ENCODE measurements around the gene ITPR2. TPM values are rescaled to one million over a fixed set of nuclear protein-coding genes. Genes with fewer than 3 reads are reported as not detected.
A peak's percentile ranks its signal among the peaks of the same experiment; 100 is the strongest.
"Not testable (repeated sequence)": the region's sequence is repeated elsewhere in the genome, so short reads cannot be mapped to it uniquely, and the experiment has no call there.

Gene ITPR2
- polyA plus RNA-seq, 2 of the 4 experiments (the other 2 are of a cell fraction): 3.1 to 8.1 TPM

DNA sequence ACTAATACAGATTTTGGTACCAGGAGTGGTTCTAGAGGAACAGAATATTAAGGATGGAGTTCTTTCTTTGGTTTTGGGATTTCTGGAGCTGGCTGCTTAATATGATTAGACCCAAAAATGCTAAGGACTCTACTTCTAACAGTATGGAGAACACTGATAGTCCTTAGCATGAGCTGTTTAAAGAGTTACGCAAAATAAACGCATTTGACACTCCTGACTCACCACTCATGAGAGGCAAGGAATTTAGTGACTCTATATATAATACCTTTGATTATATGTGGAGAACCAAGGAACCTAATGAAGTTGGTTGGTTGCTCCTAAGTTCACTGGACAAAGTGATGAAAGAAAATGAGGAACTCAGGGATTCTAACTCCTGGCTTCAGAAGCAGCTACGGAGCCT is 57.0 kb downstream of the ITPR2 start:
- FAIRE-seq; H3K27ac ChIP-seq; ATAC-seq; H3K4me1 ChIP-seq; H3K4me2 ChIP-seq; DNase-seq (ENCODE audit: low read depth in 1 of 2, low spot score in 1 of 2); H3K4me3 ChIP-seq; POLR2A ChIA-PET: not testable (repeated sequence)
- H3K9me3 ChIP-seq: peaks cover 24% of the 10 kb centered on the region
- CTCF ChIA-PET: interaction anchor here (0.6 kb wide), 1 partner anchor 24 kb away, joined by 3 read pairs; no protein-coding TSS in a partner anchor
- whole genome bisulfite sequencing (ENCODE audit: missing lambda C conversion rate): 60% methylated on average over 3 of the region's 3 CpGs

DNA sequence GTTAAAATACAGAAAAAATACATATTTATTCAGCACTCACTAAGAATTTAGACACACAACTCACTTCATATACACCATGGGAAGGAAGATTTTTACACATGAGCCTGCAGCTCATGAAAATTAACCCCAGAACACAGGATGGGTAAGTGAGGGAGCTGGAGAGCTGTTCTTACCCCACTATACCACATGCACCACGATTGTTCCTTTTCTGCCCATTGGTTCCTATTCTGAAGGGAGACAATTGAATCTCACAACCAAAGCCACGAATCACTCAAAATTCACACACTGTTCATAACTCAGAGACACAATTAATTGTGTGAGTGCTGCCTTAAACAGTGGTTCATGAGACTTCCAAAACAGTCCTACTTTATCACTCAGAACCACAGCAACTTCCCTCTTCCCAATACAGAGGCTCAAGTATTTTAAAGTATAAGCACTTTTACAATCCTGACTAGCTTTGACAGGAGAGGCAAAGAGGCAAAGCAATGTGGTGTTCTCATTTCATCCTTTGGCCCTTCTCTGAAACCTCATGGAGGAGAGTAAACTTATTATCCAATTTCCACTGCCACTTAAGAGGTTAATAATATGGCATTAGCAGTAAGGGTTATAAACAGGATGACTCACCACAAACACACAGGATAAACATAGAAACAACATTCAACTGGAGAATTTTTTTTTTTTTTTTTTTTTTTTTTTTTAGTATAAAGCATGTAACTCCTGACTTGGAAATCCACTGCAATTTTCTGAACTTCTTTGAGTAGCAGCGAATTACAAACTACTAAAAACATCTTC is 59.5 kb downstream of the ITPR2 start:
- no peak overlapping the region for H3K4me2 ChIP-seq
- ATAC-seq (no peak), DNase-seq (ENCODE audit: low read depth in 1 of 2, low spot score in 1 of 2) (no peak), FAIRE-seq (no peak)
- H3K9me3 ChIP-seq: peaks cover 20% of the 10 kb centered on the region
- no peak overlapping the region for H3K27ac ChIP-seq
- CTCF ChIA-PET: interaction anchor here (1.0 kb wide), 1 partner anchor 12 kb away, joined by 4 read pairs; no protein-coding TSS in a partner anchor
- 52% methylated on average over 3 of the region's 3 CpGs for WGBS (ENCODE audit: missing lambda C conversion rate)
- H3K4me3 ChIP-seq: no peak overlapping the region
- TF ChIP-seq FOSL2 (IDR thresholded peaks at IDR 0.05) (no peak), FOSL2 (CRISPR knock-in tag; IDR thresholded peaks at IDR 0.05) (peak; percentile 55), GATA3 (IDR thresholded peaks at IDR 0.05; ENCODE audit: borderline replicate concordance) (no peak)
- POLR2A ChIA-PET: no interaction called here
- H3K4me1 ChIP-seq: peaks cover 18% of the 10 kb centered on the region

DNA sequence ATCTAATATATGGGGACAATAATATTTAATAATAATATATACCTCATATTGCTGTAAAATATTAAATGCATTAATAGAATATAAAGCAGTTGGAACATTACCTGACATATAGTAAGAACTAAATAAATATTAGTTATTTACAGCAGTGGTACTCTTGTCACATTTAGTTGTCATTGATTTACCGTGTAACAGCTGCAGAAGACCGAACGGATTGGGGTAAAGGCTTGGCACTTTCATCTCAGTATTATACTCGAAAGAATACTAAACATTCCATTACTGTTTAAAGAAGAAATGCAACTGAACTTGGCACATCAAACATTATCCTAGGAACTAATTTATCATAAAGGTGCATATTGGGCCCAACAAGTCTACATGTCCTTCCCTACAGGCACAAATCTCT is 61.1 kb downstream of the ITPR2 start:
- CTCF ChIA-PET: no interaction called here
- H3K4me1 ChIP-seq: peaks cover 19% of the 10 kb centered on the region
- no peak overlapping the region for H3K4me2 ChIP-seq
- no peak for FAIRE-seq
- DNase-seq (ENCODE audit: low read depth in 1 of 2, low spot score in 1 of 2): no peak
- TF ChIP-seq HOXB5 (CRISPR knock-in tag; IDR thresholded peaks at IDR 0.05) (no peak), POLR2AphosphoS2 (conservative IDR thresholded peaks at IDR 0.05; ENCODE audit: low read length) (no peak), JUNB (IDR thresholded peaks at IDR 0.05) (no peak), TFCP2L1 (CRISPR knock-in tag; IDR thresholded peaks at IDR 0.05) (no peak), CEBPB (IDR thresholded peaks at IDR 0.05) (no peak), FOXS1 (CRISPR knock-in tag; IDR thresholded peaks at IDR 0.05) (no peak), RNF2 (IDR thresholded peaks at IDR 0.05; ENCODE audit: borderline replicate concordance, low read depth) (no peak), CHD4 (IDR thresholded peaks at IDR 0.05; ENCODE audit: borderline replicate concordance) (no peak), NFE2L2 (conservative IDR thresholded peaks at IDR 0.05; ENCODE audit: low read length) (no peak)
- TF ChIP-seq, protein P1, sequence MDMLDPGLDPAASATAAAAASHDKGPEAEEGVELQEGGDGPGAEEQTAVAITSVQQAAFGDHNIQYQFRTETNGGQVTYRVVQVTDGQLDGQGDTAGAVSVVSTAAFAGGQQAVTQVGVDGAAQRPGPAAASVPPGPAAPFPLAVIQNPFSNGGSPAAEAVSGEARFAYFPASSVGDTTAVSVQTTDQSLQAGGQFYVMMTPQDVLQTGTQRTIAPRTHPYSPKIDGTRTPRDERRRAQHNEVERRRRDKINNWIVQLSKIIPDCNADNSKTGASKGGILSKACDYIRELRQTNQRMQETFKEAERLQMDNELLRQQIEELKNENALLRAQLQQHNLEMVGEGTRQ (IDR thresholded peaks at IDR 0.05): no peak
- TF ChIP-seq, protein P2, sequence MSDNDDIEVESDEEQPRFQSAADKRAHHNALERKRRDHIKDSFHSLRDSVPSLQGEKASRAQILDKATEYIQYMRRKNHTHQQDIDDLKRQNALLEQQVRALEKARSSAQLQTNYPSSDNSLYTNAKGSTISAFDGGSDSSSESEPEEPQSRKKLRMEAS (IDR thresholded peaks at IDR 0.05): no peak
- TF ChIP-seq, protein P3, sequence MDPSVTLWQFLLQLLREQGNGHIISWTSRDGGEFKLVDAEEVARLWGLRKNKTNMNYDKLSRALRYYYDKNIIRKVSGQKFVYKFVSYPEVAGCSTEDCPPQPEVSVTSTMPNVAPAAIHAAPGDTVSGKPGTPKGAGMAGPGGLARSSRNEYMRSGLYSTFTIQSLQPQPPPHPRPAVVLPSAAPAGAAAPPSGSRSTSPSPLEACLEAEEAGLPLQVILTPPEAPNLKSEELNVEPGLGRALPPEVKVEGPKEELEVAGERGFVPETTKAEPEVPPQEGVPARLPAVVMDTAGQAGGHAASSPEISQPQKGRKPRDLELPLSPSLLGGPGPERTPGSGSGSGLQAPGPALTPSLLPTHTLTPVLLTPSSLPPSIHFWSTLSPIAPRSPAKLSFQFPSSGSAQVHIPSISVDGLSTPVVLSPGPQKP (IDR thresholded peaks at IDR 0.05; ENCODE audit: low read depth, low read length): no peak
- H3K9me3 ChIP-seq: peaks cover 7% of the 10 kb centered on the region; the same call in 1 of the 3 replicates
- POLR2A ChIA-PET: no interaction called here
- ATAC-seq: no peak
- H3K27ac ChIP-seq: no peak overlapping the region
- H3K4me3 ChIP-seq: no peak overlapping the region
- WGBS (ENCODE audit: missing lambda C conversion rate): 90% methylated on average over 4 of the region's 4 CpGs

DNA sequence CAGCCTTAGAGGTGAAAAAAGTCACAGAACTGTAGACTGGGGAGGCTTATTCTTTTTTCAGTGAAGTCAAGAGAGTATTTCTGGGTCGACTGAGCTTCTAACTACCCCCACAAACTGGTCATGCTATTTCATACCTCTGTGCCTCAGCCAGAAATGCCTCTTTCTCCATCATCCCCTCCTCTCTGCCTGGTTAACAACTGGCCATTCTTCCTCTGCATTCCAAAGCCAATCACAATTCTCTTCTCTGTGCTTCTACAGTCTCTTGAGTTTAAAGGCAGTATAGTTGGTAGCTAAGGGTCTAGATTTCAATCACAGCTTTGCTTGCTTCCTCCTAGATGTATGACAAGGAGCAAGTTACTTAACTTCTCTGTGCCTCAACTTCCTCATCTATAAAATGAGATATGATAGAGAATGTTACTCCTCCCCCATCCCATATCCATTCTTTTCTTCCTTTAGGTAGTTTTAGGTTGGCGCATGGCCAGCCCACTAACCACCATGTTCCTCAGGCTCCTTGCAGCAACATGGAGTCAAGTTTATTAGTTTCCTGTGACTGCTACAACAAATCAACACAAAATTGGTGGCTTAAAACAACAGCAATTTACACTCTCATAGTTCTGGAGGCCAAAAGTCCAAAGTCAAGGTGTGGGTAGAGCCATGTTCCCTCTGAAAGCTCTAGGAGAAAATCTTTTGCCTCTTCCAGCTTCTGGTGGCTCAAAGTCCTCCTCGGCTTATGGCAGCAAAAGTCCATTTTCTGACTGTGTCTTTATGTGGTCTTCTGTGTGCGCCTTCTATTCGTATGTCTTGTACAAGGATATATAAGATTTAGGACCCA is 62.5 kb downstream of the ITPR2 start:
- TF ChIP-seq, protein P4, sequence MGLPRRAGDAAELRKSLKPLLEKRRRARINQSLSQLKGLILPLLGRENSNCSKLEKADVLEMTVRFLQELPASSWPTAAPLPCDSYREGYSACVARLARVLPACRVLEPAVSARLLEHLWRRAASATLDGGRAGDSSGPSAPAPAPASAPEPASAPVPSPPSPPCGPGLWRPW (IDR thresholded peaks at IDR 0.05): no peak
- 0 out of 2 replicates have a peak, but pooled peaks have one; percentile 24 for TF ChIP-seq FOSB (CRISPR knock-in tag; IDR thresholded peaks at IDR 0.05)
- TF ChIP-seq, protein P5, sequence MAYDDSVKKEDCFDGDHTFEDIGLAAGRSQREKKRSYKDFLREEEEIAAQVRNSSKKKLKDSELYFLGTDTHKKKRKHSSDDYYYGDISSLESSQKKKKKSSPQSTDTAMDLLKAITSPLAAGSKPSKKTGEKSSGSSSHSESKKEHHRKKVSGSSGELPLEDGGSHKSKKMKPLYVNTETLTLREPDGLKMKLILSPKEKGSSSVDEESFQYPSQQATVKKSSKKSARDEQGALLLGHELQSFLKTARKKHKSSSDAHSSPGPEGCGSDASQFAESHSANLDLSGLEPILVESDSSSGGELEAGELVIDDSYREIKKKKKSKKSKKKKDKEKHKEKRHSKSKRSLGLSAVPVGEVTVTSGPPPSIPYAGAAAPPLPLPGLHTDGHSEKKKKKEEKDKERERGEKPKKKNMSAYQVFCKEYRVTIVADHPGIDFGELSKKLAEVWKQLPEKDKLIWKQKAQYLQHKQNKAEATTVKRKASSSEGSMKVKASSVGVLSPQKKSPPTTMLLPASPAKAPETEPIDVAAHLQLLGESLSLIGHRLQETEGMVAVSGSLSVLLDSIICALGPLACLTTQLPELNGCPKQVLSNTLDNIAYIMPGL (CRISPR knock-in tag; IDR thresholded peaks at IDR 0.05; ENCODE audit: borderline replicate concordance): no peak
- POLR2A ChIA-PET: no interaction called here
- peaks cover 19% of the 10 kb centered on the region for H3K4me1 ChIP-seq
- CTCF ChIA-PET: interaction anchor here (0.9 kb wide), 1 partner anchor 7 kb away, joined by 3 read pairs; no protein-coding TSS in a partner anchor
- H3K4me2 ChIP-seq: peak overlapping the region; percentile 56; the same call in 2 of the 3 replicates
- WGBS (ENCODE audit: missing lambda C conversion rate): 82% methylated on average over 5 of the region's 5 CpGs
- DNase-seq (ENCODE audit: low read depth in 1 of 2, low spot score in 1 of 2) (no peak), FAIRE-seq (no peak), ATAC-seq (no peak)
- H3K9me3 ChIP-seq: no peaks in the 10 kb centered on the region
- H3K4me3 ChIP-seq: no peak overlapping the region
- H3K27ac ChIP-seq: no peak overlapping the region

Measured in A549 (cell line).